NCI-H2227 treated with DMSO at 0.1 percent for 48 hours (cell line): ENCODE results near the gene TTC16.

ENCODE experiments used
- DNase-seq: peaks from one replicate; lab custom pipeline; 2025; lab: John Stamatoyannopoulos, UW

Gene TTC16

DNA sequence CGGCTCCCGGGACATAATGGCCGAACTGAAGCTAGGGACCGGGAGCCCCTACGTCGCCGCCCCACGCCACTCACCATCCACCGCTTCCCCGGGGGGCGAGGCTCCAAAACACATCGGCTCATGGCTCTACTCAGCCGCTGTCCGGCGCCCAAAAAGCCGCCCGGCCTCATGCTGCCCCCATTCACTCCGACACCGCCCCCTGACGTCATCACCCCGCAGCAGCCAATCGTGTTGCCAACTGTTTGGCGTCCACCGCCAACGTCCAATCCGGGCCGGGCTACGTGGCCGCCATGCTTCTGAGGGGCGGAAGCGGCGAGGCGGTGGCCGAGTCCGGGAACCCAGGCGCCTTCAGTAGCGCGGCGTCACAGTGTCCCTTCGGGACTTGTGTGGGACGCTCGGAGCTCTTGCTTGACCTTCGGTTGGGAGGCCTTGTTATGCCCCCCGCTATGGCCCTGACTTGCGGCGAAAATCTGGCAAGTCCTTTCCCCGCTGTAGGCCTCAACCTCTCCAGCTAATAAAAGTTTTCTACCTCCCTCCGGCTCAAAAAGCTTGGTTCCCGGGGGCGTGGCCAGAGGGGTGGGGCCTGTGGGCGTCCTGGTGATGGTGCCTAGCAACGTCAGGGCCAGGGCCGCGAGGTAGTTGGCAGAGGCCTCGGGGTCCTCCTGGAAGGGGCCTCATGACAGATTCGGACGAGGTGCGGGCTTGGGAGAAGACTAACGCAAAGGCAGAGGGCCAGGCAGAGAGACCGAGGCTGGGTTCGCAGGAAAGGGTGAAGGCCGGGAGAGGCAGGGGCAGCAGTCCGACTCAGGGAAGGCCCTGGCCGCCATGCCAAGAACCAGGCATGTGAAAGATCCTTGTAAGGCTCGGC is at the start of gene TTC16, which contains the start of gene PTRH1:
Gene TTC16 (plus strand): TSS at position 610 of the 868 bp plus-strand sequence. CDS start 67 bp downstream, at position 677.
Gene PTRH1 (minus strand): TSS at position 194 of the 868 bp plus-strand sequence. CDS start 24 bp downstream, at position 170.
- DNase-seq, result peak; percentile 84

GRCh38 chr9:127667127-127667844 is 48.6 kb upstream of the TTC16 start:
- no peak for DNase-seq

DNA sequence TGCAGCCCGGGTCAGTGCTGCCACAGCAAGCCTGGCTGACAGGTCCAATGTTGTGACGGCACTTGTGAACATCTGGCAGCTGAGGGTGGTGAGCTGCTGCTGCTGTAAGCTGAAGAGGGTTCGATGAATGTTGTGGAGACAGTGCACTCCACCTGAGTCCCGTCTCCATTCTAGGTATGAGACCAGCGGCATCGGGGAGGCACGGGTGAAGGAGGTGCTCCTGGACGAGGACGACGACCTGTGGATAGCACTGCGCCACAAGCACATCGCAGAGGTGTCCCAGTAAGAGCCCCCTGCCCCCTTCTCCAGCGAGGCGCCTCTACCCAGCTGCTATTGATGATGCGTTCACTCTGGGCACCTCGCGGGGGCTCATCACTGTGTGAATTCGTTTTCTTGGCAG is 48.0 kb upstream of the TTC16 start:
- no peak for DNase-seq

GRCh38 chr9:127673234-127673633 is 42.6 kb upstream of the TTC16 start:
- DNase-seq, result no peak

GRCh38 chr9:127676638-127677037 is 39.2 kb upstream of the TTC16 start:
- DNase-seq, result no peak

DNA sequence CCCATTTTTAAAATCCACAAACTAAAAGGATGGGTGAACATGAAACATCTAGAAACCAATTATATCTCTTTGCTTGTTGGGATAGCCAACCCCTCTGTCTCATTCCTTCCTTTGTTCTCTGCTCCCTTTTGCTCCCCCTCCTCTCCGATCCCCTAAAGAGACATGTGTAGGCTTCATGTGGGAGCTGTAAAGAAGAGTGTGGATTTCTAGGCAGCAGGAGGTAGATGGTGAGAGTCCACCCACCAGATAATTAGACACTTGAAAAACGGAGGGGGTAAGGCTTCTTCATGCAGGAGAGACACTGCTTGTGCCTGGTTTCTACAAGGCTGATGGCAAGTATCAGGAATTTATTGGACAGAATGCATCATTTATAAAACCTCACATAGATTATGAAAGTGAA is 36.4 kb upstream of the TTC16 start:
- peak; percentile 2 for DNase-seq

GRCh38 chr9:127680226-127680625 is 35.7 kb upstream of the TTC16 start:
- no peak for DNase-seq

DNA sequence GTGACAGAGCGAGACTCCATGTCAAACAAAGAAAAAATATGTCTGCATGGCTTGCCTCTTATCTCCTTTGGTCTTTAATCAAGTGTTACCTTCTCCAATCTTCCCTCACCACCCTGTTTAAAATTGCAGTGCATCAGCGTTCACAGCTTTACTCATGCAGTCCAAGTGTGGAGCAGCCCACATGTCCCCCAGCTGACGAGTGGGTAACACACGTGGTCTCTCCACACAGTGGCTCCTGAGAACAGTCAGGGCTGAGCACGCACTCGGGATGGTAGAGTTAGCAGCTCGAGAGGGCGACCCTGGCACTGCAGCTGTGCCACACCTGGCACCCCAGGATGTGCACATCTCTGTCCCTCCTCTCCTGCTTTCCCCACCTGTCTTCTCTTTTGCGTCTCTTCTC is 35.0 kb upstream of the TTC16 start:
- DNase-seq, result no peak

DNA sequence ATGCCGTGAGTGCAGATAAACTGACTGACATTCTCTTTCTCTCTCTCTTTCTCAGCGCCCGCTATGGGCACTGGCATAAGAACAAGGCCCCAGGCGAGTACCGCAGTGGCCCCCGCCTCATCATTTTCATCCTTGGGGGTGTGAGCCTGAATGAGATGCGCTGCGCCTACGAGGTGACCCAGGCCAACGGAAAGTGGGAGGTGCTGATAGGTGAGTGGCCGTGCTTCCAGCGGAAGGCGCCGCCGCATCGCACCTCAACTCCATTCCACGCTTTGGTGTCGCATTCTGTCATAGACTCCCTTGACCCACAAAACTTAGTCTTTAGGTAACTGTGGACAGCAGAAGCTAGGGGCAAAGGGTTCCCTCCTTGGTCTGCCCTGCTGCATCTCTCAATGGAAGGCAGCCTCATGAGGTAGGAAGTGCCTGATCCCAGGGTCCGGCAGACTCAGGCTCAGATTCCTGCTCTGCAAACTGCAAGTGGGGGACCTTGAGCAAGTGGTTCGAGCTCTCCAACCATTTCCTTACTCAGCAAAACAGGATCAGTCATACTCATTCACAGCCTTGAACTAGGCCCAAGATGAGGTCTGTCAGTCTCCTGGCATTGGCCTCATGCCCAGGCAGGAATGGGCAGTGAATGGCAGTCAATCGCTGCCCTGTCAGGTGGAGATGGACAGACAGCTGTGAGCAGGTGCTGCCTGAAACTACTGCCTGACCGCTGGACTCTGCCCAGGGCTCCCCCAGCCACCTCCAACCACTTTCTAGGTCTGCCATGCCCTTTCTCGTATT is 33.3 kb upstream of the TTC16 start:
- DNase-seq, result no peak

DNA sequence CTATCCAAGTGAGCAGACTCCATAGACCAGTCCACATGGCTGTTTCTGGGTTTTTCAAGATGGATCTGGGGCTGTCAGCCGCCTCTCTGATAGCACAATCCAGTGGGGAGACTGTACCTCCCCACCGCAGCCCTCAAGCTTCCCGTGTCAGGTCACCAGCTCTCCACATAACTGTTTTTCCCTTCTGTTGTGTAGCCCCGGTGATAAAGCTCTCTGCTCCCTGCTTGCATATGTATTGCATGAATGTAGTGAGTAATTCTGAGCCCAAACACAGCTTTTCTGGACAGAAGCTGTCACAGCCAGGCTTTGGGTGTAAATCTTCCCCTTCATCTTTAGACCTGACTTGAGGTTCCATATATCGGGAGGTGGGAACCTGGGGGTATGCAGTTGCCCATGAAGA is 32.2 kb upstream of the TTC16 start:
- no peak for DNase-seq

GRCh38 chr9:127684576-127684975 is 31.3 kb upstream of the TTC16 start:
- DNase-seq, result no peak

DNA sequence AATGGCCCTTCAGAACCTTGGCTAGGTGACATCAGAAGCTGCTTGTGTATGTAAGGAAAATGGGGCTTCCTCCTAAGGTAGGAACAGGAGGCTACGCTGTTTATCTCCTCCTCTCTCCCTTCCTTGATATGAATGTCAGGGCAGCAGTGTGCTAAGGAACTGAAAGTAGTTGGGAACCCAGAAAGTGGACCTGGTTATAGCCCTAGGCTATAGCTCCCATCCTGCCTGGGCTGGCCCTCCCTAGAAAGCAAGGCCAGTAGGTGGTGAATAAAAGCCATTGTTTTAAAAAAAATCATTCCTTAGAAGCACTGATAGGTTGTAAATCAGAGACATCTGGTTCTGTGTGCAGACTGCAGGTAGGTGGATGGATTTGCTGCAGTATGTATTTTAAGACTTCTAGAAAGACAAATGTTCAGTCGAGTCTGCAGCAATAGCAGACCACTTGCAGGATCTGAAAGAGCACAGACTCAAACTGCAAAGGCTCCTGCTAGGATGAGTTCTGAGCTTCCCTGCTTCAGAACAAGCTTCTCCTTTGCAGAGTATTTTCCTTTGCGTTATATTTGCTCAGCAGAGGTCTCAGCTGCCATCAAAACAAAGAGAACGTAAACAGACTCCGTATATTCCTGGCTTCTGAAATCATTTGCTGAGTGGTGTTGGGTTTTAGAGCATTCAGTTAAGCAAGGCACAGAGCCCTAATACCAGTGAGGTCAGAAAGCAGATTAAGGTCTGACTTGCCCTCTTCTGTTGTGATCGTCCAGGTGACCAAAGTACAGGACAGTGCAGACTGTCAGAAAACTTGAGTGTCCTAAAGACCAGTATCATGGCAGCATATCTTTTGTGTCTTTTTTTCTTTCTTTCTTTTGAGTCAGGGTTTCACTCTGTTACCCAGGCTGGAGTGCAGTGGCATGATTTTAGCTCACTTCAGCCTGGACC is 29.2 kb upstream of the TTC16 start:
- DNase-seq, result no peak

DNA sequence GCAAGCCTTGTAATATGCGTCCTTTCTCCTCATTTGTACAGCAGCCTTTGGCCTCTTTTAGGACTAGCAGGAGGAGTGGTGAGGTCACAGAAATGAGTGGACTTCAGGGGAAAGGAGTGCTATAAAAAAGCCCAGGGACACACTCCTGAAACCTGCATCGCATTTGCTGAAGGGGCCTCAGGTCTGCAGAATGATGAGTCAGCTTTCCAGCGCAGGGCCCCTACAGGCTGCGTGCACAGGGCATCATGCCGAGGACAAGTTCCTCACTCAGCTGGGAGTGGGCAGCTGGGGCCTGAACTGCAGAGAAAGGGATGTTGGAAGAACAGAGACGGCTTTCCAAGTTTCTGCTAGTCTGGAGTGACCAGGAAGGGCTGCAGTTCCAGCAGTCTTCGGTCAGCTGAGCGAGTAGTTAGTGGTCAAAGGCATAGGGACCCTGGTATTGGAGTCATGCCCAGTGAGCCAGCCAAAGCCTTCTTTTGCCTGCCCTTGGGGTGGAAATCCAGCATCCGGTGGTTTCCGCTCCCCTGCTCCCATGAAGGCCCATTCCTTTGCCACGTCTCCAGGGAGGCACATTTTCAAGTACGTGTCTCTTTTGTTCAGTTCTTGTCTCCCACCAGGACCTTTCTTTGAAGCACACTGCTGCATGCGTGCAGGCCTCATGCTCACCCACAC is 26.4 kb upstream of the TTC16 start:
- DNase-seq, result no peak

DNA sequence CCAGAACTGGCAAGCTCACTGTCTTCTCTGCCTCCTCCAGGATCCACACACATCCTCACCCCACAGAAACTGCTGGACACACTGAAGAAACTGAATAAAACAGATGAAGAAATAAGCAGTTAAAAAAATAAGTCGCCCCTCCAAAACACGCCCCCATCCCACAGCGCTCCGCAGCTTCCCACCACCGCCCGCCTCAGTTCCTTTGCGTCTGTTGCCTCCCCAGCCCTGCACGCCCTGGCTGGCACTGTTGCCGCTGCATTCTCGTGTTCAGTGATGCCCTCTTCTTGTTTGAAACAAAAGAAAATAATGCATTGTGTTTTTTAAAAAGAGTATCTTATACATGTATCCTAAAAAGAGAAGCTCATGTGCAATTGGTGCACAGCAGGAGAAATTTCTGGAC is 25.1 kb upstream of the TTC16 start:
- no peak for DNase-seq

DNA sequence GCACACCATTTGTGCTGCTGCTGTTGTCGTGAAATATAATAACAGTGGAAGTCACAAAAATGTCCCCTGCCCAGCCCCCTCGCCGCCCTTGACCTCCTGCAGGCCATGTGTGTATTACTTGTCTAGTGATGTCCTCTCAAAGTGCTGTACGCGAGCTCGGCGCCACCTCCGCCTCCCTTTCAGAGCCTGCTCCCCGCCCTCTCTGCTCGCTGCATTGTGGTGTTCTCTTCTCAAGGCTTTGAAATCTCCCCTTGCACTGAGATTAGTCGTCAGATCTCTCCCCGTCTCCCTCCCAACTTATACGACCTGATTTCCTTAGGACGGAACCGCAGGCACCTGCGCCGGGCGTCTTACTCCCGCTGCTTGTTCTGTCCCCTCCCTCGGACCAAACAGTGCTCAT is 23.8 kb upstream of the TTC16 start:
- peak; percentile 33 for DNase-seq

GRCh38 chr9:127693143-127693542 is 22.7 kb upstream of the TTC16 start:
- no peak for DNase-seq

GRCh38 chr9:127693697-127694096 is 22.2 kb upstream of the TTC16 start:
- DNase-seq, result no peak

DNA sequence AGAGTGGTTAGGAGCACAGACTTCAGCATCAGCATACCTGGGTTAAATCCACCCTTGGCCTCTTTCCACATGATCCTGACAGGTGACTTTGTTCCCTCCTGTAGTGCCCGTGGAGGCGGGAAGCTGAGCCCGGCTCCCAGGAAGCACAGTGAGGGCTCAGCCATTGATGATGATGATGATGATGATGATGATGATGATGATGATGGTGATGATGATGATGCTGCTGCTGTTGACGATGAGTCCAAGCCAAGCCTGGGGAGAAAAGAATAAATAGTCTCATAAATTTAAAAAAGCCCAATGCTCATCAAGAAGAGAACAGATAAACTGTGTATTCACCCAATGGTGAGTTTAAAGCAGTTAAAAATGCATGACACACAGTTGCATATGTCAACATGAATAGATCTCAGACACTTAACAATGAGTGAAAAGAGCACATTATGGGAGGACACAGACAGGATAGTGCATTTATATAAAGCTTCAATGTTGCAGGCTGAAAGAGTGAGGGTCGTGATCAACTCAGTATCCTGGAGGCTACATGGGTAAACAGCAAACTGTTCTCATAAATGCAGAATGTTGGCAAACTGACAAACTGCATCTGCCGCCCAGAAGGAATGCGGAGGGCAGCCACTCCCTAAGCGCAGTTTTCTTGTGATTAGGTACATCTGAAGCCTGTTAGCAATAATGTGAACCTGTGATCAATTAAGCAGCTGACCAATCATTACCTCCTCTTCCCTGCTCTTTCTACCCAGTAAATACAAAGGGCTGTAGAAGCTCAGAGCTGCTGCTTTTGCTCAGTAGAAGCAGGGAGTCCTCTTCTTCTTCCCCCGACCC is 20.8 kb upstream of the TTC16 start:
- no peak for DNase-seq

DNA sequence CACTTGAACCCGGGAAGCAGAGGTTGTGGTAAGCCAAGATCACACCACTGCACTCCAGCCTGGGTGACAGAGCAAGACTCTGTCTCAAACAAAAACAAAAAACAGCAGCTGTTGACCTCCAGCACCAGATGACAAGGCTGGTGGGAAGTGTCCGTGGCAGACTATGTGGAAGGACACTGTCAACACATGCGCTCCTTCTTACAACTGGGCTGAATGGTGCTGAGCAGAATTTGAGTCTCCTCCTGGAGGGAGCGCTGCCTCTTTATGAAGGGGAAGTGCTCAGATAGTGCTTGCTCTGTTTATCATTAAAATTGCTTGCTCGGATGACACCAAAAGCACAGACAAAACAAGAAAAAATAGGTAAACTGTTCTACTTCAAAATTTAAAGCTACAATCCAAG is 18.3 kb upstream of the TTC16 start:
- no peak for DNase-seq

DNA sequence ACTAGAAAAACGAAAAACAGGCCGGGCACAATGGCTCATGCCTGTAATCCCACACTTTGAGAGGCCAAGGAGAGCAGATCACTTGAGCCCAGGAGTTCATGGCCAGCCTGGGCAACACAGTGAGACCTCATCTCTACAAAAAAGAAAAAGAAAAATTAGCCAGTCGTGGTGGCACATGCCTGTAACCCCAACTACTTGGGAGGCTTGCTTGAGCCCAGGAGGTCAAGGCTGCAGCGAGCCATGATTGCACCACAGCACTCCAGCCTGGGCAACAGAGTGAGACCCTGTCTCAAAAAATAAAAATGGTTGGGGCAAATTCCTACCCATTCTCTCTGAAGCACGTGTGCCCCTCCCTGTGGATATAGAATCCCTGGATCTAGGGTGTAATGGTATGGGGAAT is 17.5 kb upstream of the TTC16 start:
- DNase-seq, result no peak
